UCSD-AML1 (cell line): ENCODE results near the gene MVB12B.

Experiments used
- DNase-seq: peaks from one replicate; lab custom pipeline; 2025; ENCODE audit not compliant: unreplicated experiment; lab: John Stamatoyannopoulos, UW

MVB12B gene

GRCh38 chr9:126361810-126362238 lies 35.2 kb downstream of the MVB12B start:
- DNase-seq = no peak

- DNase-seq = no peak
These were observed 36.6 kb downstream of the MVB12B start for GRCh38 chr9:126363250-126363649.

GRCh38 chr9:126363847-126364671 lies 37.4 kb downstream of the MVB12B start:
- no peak for DNase-seq

GRCh38 chr9:126365780-126366179 lies 39.2 kb downstream of the MVB12B start:
- no peak for DNase-seq

GRCh38 chr9:126366366-126367011 lies 39.9 kb downstream of the MVB12B start:
- DNase-seq = no peak

GRCh38 chr9:126367139-126367538 lies 40.5 kb downstream of the MVB12B start:
- no peak for DNase-seq

GRCh38 chr9:126367616-126368015 lies 41.0 kb downstream of the MVB12B start:
- no peak for DNase-seq

GRCh38 chr9:126368020-126368419 lies 41.4 kb downstream of the MVB12B start:
- DNase-seq = no peak

- no peak for DNase-seq
These were observed 44.6 kb downstream of the MVB12B start for GRCh38 chr9:126371007-126371870.

- no peak for DNase-seq
These were observed 46.1 kb downstream of the MVB12B start for GRCh38 chr9:126372716-126373115.

- no peak for DNase-seq
These were observed 46.6 kb downstream of the MVB12B start for GRCh38 chr9:126373241-126373640.

- no peak for DNase-seq
These were observed 47.7 kb downstream of the MVB12B start for GRCh38 chr9:126374366-126374781.

GRCh38 chr9:126375386-126375785 lies 48.8 kb downstream of the MVB12B start:
- peak; percentile 74 for DNase-seq

- DNase-seq = no peak
These were observed 49.9 kb downstream of the MVB12B start for GRCh38 chr9:126376311-126377175.

GRCh38 chr9:126377176-126377509 lies 50.5 kb downstream of the MVB12B start:
- DNase-seq = no peak

GRCh38 chr9:126377536-126377935 lies 50.9 kb downstream of the MVB12B start:
- DNase-seq = no peak

GRCh38 chr9:126378761-126379160 lies 52.1 kb downstream of the MVB12B start:
- no peak for DNase-seq

GRCh38 chr9:126379661-126380360 lies 53.2 kb downstream of the MVB12B start:
- no peak for DNase-seq

GRCh38 chr9:126380447-126380846 lies 53.8 kb downstream of the MVB12B start:
- no peak for DNase-seq

- DNase-seq = no peak
These were observed 54.6 kb downstream of the MVB12B start for GRCh38 chr9:126381195-126381594.
